Measurements from ENCODE around the gene MAN1C1. TPM values are rescaled to one million over a fixed set of nuclear protein-coding genes. Genes with fewer than 3 reads are reported as not detected.

Gene MAN1C1
- total RNA-seq, 4 donors from 2014 or later, result 11.0 to 20.9 (median 15.9) TPM

- TF ChIP-seq, protein P1, sequence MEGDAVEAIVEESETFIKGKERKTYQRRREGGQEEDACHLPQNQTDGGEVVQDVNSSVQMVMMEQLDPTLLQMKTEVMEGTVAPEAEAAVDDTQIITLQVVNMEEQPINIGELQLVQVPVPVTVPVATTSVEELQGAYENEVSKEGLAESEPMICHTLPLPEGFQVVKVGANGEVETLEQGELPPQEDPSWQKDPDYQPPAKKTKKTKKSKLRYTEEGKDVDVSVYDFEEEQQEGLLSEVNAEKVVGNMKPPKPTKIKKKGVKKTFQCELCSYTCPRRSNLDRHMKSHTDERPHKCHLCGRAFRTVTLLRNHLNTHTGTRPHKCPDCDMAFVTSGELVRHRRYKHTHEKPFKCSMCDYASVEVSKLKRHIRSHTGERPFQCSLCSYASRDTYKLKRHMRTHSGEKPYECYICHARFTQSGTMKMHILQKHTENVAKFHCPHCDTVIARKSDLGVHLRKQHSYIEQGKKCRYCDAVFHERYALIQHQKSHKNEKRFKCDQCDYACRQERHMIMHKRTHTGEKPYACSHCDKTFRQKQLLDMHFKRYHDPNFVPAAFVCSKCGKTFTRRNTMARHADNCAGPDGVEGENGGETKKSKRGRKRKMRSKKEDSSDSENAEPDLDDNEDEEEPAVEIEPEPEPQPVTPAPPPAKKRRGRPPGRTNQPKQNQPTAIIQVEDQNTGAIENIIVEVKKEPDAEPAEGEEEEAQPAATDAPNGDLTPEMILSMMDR (IDR thresholded peaks at IDR 0.05; ENCODE audit: low read depth), result no peak
Measured at GRCh38 chr1:25647863-25648262, 31.3 kb downstream of the MAN1C1 start.

DNA sequence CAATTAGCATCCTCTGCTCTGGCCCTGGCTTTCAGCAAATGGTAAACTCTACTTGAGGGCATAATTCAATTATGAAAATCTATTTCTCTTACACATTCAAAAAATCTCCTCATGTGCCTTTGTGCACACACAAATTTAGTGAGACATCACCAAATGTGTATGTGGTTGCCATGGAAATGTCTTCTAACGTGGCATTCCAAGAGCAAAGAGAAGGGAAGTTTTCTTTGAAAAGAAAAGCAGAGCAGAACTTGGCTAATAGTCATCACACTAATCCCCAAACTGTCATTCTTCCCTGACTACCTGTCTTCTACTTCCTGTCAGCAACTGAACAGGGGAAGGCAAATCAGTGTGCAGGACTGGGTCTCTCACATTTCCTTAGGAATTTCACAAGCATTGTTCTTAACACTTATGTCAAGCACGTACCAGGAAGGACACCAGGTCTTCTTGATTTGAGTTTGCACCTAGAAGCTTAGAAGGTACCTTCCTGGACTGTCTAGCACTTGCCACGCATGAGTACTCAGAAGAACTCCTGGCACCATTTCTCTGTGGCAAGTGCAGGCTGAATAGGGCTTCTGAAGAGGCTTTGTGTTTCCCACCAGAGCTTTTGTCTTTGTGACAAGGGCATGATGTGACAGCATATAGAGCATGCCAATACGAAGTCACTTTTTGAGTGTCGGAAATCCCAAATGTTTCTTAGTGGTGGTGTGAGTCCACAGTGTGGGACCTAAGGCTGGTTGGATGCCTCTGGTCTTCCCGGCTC, 32.3 kb downstream of the MAN1C1 start:
- TF ChIP-seq, protein P1 (IDR thresholded peaks at IDR 0.05; ENCODE audit: low read depth), result no peak

DNA sequence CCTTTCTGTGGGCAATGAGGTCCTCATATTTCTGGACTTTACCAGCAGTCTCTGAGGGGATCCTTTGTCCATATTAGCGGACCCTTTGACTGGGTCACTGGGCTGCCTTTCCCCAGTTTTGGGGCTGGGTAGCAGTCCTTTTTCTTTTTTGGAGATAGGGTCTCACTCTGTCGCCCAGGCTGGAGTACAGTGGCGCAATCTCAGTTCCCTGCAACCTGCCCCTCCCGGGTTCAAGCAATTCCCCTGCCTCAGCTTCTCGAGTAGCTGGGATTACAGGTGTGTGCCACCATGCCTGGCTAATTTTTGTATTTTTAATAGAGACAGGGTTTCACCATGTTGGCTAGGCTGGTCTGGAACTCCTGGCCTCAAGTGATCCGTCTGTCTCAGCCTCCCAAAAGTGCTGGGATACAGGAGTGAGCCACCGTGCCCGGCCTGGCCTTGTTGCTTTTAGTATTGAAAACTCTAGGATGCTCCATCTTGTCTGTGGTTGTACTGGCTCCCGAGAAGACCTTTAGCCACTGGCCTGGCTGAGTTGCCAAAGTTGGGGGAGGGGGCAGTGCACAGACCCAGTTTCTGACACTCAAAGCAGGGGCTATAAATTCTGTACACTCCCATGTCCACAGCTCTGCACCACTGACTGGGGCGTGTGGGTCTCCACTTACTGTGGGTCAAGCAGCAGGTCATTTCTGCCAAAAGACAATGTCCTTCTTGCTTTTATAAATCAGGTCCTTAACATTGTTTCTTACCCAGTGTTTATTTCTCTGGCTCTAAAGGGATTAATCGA, 33.1 kb downstream of the MAN1C1 start:
- TF ChIP-seq, protein P1 (IDR thresholded peaks at IDR 0.05; ENCODE audit: low read depth), result no peak

GRCh38 chr1:25650289-25650576, 33.6 kb downstream of the MAN1C1 start:
- TF ChIP-seq, protein P1 (IDR thresholded peaks at IDR 0.05; ENCODE audit: low read depth), result no peak

GRCh38 chr1:25651036-25651640, 34.5 kb downstream of the MAN1C1 start:
- TF ChIP-seq, protein P1 (IDR thresholded peaks at IDR 0.05; ENCODE audit: low read depth), result no peak

GRCh38 chr1:25651824-25652741, 35.5 kb downstream of the MAN1C1 start:
- TF ChIP-seq, protein P1 (IDR thresholded peaks at IDR 0.05; ENCODE audit: low read depth), result no peak

Data from subcutaneous adipose tissue (tissue), 4 donors.